Suprapubic skin (tissue), 3 donors: ENCODE measurements around the gene APOC4.

Experiments
- CTCF ChIP-seq, 2 donors: fragments of 200-600 bp in 1 of 2; fragments of 450-650 bp in 1 of 2; sonication (generic) in 1 of 2; IDR thresholded peaks; one replicate each; pipeline ENCODE4 v1.5.1; 2016 to 2019; ENCODE audit warnings: antibody characterized with exemption in 2 of 2, mild to moderate bottlenecking in 1 of 2, moderate library complexity in 1 of 2
- EP300 ChIP-seq: sonication (generic); formaldehyde crosslinking; IDR thresholded peaks from one replicate; pipeline ENCODE4 v1.6.1; 2017; ENCODE audit warnings: antibody characterized with exemption

GRCh38 chr19:44927746-44928145, 14.3 kb upstream of the APOC4 start:
- TF ChIP-seq CTCF (IDR thresholded peaks at IDR 0.05) (no peak), EP300 (no peak)
